H1 (cell line): Measurements from ENCODE around the gene VAV2. TPM values are rescaled to one million over a fixed set of nuclear protein-coding genes. Genes with fewer than 3 reads are reported as not detected.

Source experiments
- GABPA ChIP-seq: IDR thresholded peaks from 2 replicates; pipeline ENCODE4 v1.6.1; 2011; ENCODE audit warnings: mild to moderate bottlenecking, low read length, moderate library complexity, borderline replicate concordance; ENCODE audit not compliant: insufficient read depth
- JUND ChIP-seq: IDR thresholded peaks from 2 replicates; pipeline ENCODE4 v1.6.1; 2011; ENCODE audit warnings: mild to moderate bottlenecking, improper control_type of control experiment, low read length
- KDM5A ChIP-seq: fragments of 200-600 bp; IDR thresholded peaks from 2 replicates; pipeline ENCODE4 v1.7.1; 2012; ENCODE audit warnings: mild to moderate bottlenecking, low read length, inconsistent platforms, mixed read lengths
- POLR2AphosphoS5 ChIP-seq: IDR thresholded peaks from 2 replicates; pipeline ENCODE4 v1.6.1; 2011; ENCODE audit warnings: low read depth, low read length
- polyA plus RNA-seq, 7 experiments: library from polyadenylated mRNA; depleted of rRNA in 3 of 7; stranded (reverse) in 5 of 7; unstranded in 2 of 7; fragments of >200 nt in 5 of 7; fragments of 200-250 nt in 2 of 7; gene quantifications; 1 replicate in 5 of 7; 2 replicates in 1 of 7; 4 replicates in 1 of 7; pipeline versions ENCODE4 v1.2.1 to v1.2.3, GENCODE V29; 2011 to 2013; ENCODE audit warnings: missing spikeins in 2 of 7, mixed read lengths in 2 of 7
- total RNA-seq: library from RNA; stranded (reverse); fragmentation: NEBNext Ultra II Directional; extraction: Animal tissue kit (Norgen Biotek cat#: 25700); gene quantifications from 2 replicates; pipeline ENCODE4 v1.2.1, GENCODE V29; 2021

VAV2 gene
- total and polyA plus RNA-seq, 2 of the 8 experiments (the other 6 are each of a cell fraction or from before 2014, with no cell fraction given): 13.6 to 37.6 TPM

GRCh38 chr9:133713150-133713959 is 278.8 kb downstream of the VAV2 start (continued):
- TF ChIP-seq KDM5A (no peak), JUND (no peak), POLR2AphosphoS5 (no peak), GABPA (peak; percentile 40; the same call in 1 of the 2 replicates)
